SK-MEL-5 (cell line): ENCODE data around the gene GDA. TPM values are rescaled to one million over a fixed set of nuclear protein-coding genes. Genes with fewer than 3 reads are reported as not detected.

Experiments
- DNase-seq: peaks from one replicate; pipeline ENCODE4 v3.0.0-alpha.2; 2016; ENCODE audit warnings: low read depth, low spot score
- in situ Hi-C: cut with HindIII; loops from 2 replicates; pipeline ENCODE4 v1.10.0; 2016; ENCODE audit warnings: low sequenced_read_pairs, high pct_unique_total_duplicates, low pct_unique_long_range_greater_than_20kb
- polyA plus RNA-seq, 2 experiments: library from polyadenylated mRNA; depleted of rRNA; stranded (reverse); fragments of >200 nt; gene quantifications; 2 replicates each; pipeline ENCODE4 v1.2.3, GENCODE V29; 2015
- total RNA-seq: library from RNA; depleted of rRNA; stranded (reverse); fragments of >200 nt; shearing (Covaris generic); gene quantifications from 2 replicates; pipeline ENCODE4 v1.2.3, GENCODE V29; 2014; rRNA removed

The GDA gene
- not detected in 2 replicates for total RNA-seq
- not detected in 2 replicates for polyA plus RNA-seq (2015; cell fraction: cytosol; rRNA removed)
- not detected in 2 replicates for polyA plus RNA-seq (2015; cell fraction: nucleus; rRNA removed)

DNA sequence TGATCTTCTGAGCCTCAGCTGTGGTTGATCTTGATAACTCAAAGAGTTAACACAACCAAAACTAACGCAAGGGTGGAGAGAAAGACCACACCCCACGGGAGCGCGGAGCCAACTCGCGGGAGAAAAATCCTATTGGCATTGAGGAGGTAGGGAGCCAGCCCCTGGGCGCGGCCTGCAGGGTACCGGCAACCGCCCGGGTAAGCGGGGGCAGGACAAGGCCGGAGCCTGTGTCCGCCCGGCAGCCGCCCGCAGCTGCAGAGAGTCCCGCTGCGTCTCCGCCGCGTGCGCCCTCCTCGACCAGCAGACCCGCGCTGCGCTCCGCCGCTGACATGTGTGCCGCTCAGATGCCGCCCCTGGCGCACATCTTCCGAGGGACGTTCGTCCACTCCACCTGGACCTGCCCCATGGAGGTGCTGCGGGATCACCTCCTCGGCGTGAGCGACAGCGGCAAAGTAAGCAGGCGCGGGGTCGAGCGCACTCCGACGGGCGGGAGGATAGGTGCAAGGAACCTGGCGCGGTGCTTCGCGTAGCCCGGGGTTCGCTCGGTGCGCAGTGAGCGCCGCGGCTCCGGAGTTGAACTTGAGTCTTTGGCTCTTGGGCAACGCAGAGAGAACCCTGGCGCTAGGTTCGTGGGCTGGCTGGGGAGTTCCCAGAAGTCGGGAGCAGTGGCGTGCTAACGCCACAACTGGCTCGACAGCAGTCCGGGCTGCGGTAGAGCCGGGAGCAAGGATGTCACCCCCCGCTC is at the start of gene GDA:
Gene GDA (plus strand): TSS at position 210 of the 745 bp plus-strand sequence. CDS start 120 bp downstream, at position 330.
- in situ Hi-C loops, result no loop called here
- DNase-seq, result no peak

DNA sequence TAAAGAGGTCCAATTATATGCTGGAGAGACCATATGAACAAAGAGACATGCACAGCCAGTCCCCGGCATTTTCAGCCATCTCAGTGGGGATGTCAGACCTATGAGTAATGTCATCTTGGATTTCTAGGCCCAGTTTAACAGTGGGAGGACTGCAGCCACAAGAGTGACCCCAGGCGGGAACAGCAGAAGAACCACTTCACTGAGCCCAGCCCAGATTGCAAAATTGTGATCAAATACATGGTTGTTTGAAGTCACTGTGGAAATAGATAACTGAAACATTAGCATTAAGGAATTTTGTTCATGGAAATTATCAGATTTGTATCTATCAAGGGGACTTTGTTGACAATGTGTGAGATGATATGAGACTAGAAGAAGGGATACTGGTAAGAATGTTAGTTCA is 46.7 kb upstream of the GDA start:
- in situ Hi-C loops, result no loop called here
- no peak for DNase-seq

DNA sequence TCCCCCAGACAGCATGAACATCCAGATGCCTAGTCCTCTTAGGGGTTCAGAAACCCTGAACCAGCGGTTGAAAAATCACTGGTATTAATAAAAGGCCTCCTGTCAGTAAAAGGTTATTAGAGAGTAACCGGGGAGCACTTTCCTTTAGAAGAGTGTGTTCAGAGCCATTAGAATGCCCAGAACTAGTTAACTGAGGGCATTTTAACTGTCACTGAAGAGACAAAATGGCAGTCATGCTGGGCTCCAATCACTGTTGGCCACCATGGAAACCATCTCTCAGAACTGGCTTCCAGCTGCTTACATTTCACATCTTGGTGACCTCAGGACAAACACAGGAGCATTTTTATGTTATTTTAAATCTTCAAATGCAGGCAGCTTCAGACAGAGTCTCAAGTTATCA is 36.2 kb upstream of the GDA start:
- DNase-seq, result no peak
- in situ Hi-C loops, result no loop called here

DNA sequence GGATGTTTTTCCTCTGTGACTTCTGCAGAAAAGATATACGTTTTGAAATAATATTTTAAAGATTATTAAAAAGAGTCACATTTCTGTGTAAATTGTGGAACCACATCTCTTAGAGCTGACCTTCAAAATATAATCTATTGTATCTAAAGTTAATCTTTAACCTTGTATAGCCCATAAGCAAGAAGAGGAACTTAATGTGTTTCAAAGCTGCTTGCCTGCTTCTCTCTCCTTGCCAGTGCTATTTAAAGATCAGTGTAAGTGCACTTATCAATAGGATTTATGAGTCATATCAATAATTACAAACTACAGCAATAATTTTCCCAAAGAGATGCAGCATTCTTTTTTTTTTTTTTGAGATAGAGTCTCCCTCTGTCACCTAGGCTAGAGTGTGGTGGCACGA is 29.4 kb upstream of the GDA start:
- DNase-seq, result no peak
- in situ Hi-C loops, result no loop called here

DNA sequence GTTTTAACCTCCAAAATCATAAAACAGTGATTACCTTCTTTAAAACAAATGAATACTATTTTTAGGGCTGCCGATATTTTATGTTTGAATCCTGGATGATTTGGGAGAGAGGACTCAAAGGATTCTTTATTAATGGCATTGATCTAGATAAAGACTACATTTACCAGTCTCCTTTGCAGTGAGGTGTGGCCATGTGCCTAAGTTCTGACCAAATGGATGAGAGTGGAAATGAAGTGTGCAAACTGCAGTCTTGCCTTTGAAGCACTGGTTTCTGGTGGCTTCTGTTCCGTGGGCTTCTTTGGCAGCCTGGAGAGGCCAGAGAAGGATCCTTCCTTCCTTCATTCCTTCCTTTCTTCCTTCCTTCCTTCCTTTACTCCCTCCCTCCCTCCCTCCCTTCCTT is 24.3 kb upstream of the GDA start:
- in situ Hi-C loops, result no loop called here
- DNase-seq, result no peak

DNA sequence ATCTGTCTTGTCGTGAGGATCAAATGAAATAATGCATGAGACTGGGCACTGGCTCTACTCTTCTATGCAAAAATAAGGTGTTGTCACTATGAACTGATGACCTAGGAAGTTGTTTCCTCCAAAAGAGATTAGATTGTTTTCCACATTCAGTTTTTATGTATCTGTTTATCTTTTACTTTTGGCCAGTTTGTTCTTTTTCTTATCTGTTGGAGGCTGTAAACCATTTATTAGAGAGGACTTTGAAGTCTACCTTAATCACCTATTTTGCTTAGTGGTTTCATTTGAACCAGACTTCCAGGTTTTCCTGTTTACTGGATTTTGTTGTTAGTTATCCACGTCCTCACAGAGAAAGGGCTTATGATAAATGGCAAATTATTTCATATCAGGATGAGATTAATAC is 21.5 kb upstream of the GDA start:
- DNase-seq, result no peak
- in situ Hi-C loops, result no loop called here

DNA sequence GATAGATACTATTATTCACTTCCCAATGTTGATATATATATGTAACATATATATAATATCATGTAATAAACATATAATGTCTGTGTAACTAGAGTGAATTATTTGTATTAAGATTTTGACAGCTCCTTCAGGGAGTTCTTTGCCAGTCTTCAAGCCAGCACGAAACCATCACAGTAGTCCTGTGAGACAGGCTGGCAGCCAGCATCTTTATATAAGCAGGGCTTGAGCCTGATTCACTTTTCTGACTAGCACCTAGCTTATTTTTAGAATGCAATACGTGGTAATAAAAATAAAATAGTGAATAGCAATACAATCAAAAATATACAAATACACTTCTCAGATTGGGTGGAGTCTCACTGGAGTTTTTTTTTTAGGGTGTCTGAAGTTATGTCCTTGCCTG is 20.7 kb upstream of the GDA start:
- in situ Hi-C loops, result no loop called here
- DNase-seq, result no peak

DNA sequence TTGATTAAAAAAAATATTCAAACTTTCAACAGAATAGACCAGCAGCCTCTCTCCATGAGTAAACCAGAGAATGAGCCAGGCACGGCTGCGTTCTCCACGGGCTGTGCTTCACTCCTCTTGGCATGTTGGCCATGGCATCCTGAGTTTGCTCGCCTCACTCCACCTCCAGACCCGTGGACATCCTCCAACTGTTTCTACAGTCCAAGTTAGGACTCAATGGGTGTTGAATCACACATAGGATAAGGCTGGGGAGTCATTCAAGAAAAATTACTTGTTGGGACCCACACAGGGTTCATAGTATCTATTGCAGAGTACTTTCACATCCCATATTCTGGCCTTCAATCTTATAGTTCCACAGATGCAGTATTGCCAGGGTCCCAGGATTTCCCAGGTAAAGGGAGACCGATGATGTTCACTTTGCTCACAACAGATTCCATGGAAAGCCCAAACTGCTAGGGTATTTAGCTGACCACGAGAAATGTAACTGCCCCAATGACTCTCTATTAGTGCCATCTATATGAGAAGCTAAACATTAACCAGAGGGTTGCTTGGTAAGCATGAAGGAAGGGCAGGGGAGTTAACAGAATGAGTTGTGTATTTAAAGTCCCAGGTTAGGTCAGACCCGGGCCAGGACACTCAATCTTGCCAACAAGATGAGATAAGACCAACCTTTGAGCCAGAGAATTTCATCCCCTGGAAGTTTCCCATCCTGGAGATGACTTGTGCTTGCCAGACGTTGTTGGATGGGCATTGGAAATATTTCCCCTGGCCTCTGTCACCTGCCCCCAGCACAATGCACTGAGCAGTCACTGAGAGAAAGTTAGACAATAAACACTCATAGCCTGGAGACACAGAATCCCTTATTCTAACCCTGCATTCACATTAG is 19.7 kb upstream of the GDA start:
- DNase-seq, result no peak
- in situ Hi-C loops, result no loop called here

DNA sequence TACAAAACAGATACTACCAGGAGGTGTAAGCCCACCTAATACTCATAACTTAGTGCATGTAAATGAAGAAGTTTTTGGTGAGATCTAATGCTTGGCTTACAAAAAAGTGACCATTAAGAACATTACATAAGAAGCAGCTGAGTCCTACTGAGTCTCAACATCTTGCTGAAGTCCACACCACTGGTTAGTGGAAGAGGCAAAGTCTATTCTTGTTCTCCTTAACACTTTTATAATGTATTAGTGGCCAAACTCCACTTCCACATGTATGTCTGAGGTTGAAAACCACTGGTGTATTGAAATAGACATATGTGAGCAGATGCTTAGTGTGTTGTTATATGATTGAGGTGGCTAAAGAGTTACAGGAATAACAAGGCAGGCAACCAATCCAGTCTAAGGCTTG is 18.9 kb upstream of the GDA start:
- no peak for DNase-seq

DNA sequence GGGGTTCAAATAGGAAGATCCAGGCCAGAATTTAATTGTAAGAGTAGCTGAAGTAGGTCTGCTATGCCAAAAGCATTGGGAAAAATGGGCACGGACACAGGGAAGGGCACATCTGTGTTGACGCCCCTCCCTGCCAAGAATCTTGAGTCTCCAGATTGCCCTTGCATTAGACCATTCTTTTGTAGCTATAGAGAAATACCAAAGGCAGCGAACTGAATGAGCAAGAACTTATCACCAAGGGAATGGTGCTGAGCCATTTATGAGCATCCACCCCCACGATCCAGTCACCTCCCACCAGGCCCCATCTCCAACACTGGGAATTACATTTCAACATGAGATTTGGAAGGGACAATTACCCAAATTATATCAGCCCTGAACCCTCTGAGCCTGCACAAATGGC is 18.0 kb upstream of the GDA start:
- in situ Hi-C loops, result no loop called here
- no peak for DNase-seq

More for the DNA sequence above, 18.9 kb upstream of the GDA start:
- in situ Hi-C loops, result no loop called here

DNA sequence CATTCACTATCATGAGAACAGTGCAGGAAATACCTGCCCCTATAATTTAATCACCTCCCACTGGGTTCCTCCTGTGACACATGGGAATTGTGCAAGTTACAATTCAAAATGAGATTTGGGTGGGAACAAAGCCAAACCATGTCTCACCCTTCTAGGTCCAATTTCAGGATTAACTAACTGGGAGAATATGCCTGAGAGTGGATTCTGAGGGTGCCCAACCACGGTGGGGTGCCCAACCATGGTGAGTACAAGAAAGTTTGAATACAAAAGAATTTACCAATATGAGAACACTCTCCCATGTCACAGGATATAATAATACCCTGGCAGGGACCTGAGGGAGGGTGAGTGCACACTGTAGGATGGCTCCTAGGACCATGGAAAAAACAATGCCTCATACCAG is 17.2 kb upstream of the GDA start:
- no peak for DNase-seq
- in situ Hi-C loops, result no loop called here

DNA sequence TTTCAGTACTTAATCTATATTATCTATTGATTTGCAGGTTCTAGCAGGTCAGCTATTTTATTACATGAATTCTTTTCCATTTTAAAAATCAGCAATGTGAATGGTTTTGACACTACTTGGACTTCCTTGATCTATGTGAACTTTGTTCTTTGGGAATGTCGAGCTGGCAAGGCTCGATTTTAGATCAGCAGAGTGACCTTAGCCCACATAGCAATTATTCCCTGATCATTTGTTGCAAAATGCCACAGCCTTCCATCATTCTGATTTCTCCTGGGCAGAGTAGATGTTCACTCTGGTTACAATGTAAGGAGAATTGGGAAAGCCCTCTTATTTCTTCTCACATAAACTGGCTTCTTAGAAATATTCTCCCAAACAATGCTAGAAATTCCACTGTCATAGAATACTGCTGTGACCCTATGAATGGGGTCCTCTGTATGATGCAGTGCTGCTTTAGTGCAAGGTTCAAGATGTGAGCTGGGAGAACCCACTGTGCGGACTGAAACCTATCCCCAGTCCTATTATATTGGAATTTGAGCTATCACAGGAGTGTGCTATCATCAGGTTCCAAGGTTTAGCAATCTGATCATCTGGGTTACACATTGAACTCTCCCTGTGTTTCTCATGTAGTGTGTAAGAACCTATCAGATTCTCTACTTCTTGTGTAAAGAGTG is 15.7 kb upstream of the GDA start:
- no peak for DNase-seq
- in situ Hi-C loops, result no loop called here

DNA sequence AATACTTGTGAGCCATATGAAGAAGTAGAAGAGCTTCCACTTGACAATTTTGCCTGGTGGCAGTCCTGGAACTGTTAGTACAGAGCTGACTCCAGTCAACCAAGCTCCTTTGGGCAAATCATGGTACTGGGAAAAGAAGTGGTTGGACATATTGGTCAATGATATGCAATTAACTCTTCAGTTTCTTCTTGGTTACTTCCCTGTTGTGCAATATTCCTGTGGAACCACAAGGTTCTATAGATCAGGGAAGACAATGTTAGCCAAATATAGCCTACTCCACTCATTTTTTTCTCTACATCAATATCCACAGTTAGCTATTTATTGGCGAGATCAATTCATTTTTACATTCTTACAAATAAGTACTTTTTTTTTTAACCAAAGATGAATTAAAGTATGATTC is 14.4 kb upstream of the GDA start:
- no peak for DNase-seq
- in situ Hi-C loops, result no loop called here

DNA sequence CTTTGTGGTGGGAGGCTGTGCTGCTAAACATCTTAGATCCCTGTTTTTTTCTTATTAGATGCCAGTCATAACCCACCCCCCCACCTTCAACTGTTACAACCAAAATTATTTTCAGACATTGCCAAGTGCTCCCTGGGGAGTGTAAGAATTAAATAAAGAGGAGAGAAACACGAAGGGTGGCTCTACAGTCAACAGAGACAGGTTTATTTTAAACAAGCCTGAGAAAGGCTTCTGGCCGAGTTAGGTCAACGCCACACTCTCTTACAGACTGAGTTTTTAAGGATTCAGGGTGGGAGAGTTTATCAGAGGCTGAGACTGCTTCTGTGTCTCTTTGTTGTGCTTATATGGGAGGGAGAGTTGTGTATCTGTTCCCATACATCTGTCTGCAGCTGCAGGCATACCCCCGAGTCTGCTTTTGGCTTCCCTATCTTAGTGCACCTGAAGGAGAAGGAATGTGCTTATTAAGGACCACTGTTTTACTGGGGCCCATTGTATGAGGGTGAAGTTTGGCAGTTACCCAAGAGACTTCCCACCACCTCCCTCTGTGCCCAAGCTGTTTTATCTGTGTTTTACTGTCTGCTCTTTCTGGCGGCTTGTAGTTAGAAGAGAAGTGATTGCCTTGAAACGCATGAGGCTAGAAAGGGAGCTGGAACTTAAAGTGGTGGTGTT is 11.4 kb upstream of the GDA start:
- in situ Hi-C loops, result no loop called here

DNA sequence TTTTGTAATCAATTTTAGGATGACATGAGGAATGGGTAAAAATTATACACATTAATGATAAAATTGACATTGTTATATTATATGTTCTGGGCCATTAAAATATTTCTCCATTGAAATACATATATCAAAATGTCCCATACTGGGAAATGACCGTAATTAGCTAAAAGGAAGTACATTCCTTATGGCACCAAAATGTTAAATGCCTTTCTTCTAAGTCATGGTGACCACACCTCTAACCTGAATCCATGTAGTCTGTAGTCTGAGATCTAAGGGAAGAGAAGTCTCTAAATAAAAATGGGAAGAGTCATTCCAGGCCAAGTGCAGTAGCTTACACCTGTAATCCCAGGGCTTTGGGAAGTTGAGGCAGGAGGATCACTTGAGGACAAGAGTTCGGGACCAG is 10.0 kb upstream of the GDA start:
- no peak for DNase-seq
- in situ Hi-C loops, result no loop called here

More for the DNA sequence above, 11.4 kb upstream of the GDA start:
- DNase-seq, result no peak

DNA sequence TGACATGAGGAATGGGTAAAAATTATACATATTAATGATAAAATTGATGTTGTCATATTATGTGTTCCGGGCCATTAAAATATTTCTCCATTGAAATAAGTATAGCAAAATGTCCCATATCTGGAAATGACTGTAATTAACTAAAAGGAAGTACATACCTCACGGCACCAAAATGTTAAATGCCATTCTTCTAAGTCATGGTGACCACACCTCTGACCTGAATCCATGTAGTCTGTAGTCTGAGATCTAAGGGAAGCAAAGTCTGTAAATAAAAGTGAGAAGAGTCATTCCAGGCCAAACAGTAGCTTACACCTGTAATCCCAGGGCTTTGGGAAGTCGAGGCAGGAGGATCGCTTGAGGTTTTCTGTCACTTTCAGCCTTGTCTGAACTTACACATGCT is 8.7 kb upstream of the GDA start:
- in situ Hi-C loops, result no loop called here
- DNase-seq, result no peak

DNA sequence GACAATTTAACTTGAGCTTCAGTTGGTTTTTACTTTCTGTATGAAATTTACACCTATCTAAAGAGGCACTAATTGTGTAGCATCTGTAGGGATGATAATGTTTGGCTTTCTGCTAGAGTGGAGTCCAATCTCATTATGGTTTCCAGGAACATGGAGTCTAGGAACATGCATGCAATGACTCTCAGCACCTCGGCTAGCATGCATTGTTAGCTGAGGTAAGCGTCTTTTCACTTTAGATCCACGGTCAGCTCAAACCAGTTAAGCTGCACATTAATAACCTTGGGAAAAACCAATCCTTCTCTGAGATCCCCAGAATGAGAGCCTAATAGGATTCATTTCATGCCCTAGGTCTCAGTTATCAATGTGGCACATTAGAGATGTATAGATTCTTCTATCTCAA is 7.8 kb upstream of the GDA start:
- no peak for DNase-seq
- in situ Hi-C loops, result no loop called here
